GM19438 (cell line): ENCODE data around the gene WNK1.
A peak's percentile ranks its signal among the peaks of the same experiment; 100 is the strongest.
"Not testable (repeated sequence)": the region's sequence is repeated elsewhere in the genome, so short reads cannot be mapped to it uniquely, and the experiment has no call there.

Source experiments
- ATAC-seq: cut with Tn5 transposase; IDR thresholded peaks from one replicate; pipeline ENCODE4 v1.9.1; 2021; ENCODE audit warnings: low read depth; ENCODE audit not compliant: unreplicated experiment

The WNK1 gene

GRCh38 chr12:740921-741320 lies 11.5 kb upstream of the WNK1 start:
- ATAC-seq, result no peak

GRCh38 chr12:749751-750270 lies 2.6 kb upstream of the WNK1 start:
- ATAC-seq, result no peak

- ATAC-seq, result no peak
These were observed 1.8 kb upstream of the WNK1 start for GRCh38 chr12:750366-751191.

GRCh38 chr12:751192-751998 lies 984 bp upstream of the WNK1 start:
- ATAC-seq, result peak; percentile 36

- peak; percentile 25 for ATAC-seq
These were observed 574 bp downstream of the WNK1 start for GRCh38 chr12:752695-753610.

- ATAC-seq, result no peak
These were observed 1.5 kb downstream of the WNK1 start for GRCh38 chr12:753611-754472.

- ATAC-seq, result no peak
These were observed 2.1 kb downstream of the WNK1 start for GRCh38 chr12:754473-754820.

GRCh38 chr12:754851-755562 lies 2.6 kb downstream of the WNK1 start:
- ATAC-seq, result no peak

GRCh38 chr12:759628-760027 lies 7.2 kb downstream of the WNK1 start:
- ATAC-seq, result no peak

- ATAC-seq, result no peak
These were observed 8.9 kb downstream of the WNK1 start for GRCh38 chr12:761256-761655.

GRCh38 chr12:765840-766239 lies 13.5 kb downstream of the WNK1 start:
- ATAC-seq, result no peak

GRCh38 chr12:768434-768833 lies 16.1 kb downstream of the WNK1 start:
- ATAC-seq, result no peak

- ATAC-seq, result no peak
These were observed 18.1 kb downstream of the WNK1 start for GRCh38 chr12:770479-770878.

- no peak for ATAC-seq
These were observed 19.8 kb downstream of the WNK1 start for GRCh38 chr12:772056-772697.

- ATAC-seq, result no peak
These were observed 21.8 kb downstream of the WNK1 start for GRCh38 chr12:774051-774614.

GRCh38 chr12:775973-776771 lies 23.8 kb downstream of the WNK1 start:
- ATAC-seq, result not testable (repeated sequence)

GRCh38 chr12:776772-777373 lies 24.5 kb downstream of the WNK1 start:
- not testable (repeated sequence) for ATAC-seq
